SK-N-SH (cell line): ENCODE measurements around the gene KLHL8. TPM values are rescaled to one million over a fixed set of nuclear protein-coding genes. Genes with fewer than 3 reads are reported as not detected.

Source experiments
- CTCF ChIA-PET: fragments of 300-600, 350-600 bp; formaldehyde crosslinking; extraction: SDS; loops from one replicate; lab custom pipeline; 2021; lab: Yijun Ruan, JAX
- POLR2A ChIA-PET: fragments of 350-600 bp; sonication (Branson Sonifier 250); formaldehyde crosslinking; extraction: SDS; loops from one replicate; lab custom pipeline; 2020; ENCODE audit warnings: antibody characterized with exemption, inconsistent platforms; lab: Yijun Ruan, JAX
- DNase-seq: peaks from one replicate; pipeline ENCODE4 v3.0.0; 2012
- H2AFZ ChIP-seq: fragments of 200-600 bp; sonication (generic); 2 replicates; pipeline ENCODE4 v1.8.1; 2016; ENCODE audit warnings: antibody characterized with exemption, mild to moderate bottlenecking, low read depth
- H3F3A ChIP-seq: fragments of 200-600 bp; sonication (generic); replicated peaks from 2 replicates; pipeline ENCODE3; 2016; ENCODE audit warnings: antibody characterized with exemption, mild to moderate bottlenecking; ENCODE audit not compliant: insufficient read depth
- H3K27ac ChIP-seq, 2 experiments: fragments of 200-500 bp in 1 of 2; fragments of 200-600 bp in 1 of 2; sonication (Bioruptor generic) in 1 of 2; sonication (generic), shearing (Covaris generic) in 1 of 2; 2 replicates each; pipeline versions ENCODE4 v1.5.1 to v1.6.1; 2014 to 2016; ENCODE audit warnings: low read depth in 2 of 2, inconsistent platforms in 1 of 2, low read length in 1 of 2, mild to moderate bottlenecking in 1 of 2, mixed read lengths in 1 of 2
- H3K27me3 ChIP-seq: fragments of 200-600 bp; sonication (generic), shearing (Covaris generic); 2 replicates; pipeline ENCODE4 v1.6.1; 2016; ENCODE audit warnings: mixed run types; ENCODE audit not compliant: insufficient read depth
- H3K36me3 ChIP-seq, 2 experiments: fragments of 200-500 bp in 1 of 2; fragments of 200-600 bp in 1 of 2; sonication (Bioruptor generic) in 1 of 2; sonication (generic) in 1 of 2; replicated peaks in 1 of 2; 2 replicates each; pipeline versions ENCODE3 to v1.5.1; 2014 to 2016; ENCODE audit warnings: low read length in 1 of 2, mild to moderate bottlenecking in 1 of 2; ENCODE audit not compliant: insufficient read depth in 2 of 2, control insufficient read depth in 1 of 2
- H3K4me1 ChIP-seq, 2 experiments: fragments of 200-500 bp in 1 of 2; fragments of 200-600 bp in 1 of 2; sonication (Bioruptor generic) in 1 of 2; sonication (generic), shearing (Covaris generic) in 1 of 2; 2 replicates each; pipeline versions ENCODE4 v1.5.1 to v1.6.1; 2014 to 2016; ENCODE audit warnings: low read depth in 1 of 2, low read length in 1 of 2, mixed run types in 1 of 2; ENCODE audit not compliant: insufficient read depth in 2 of 2, control insufficient read depth in 1 of 2
- H3K4me2 ChIP-seq: fragments of 200-600 bp; sonication (generic), shearing (Covaris generic); 2 replicates; pipeline ENCODE4 v1.6.1; 2017; ENCODE audit warnings: mixed run types
- H3K4me3 ChIP-seq, 2 experiments: fragments of 200-500 bp in 1 of 2; fragments of 200-600 bp in 1 of 2; sonication (Bioruptor generic) in 1 of 2; sonication (generic), shearing (Covaris generic) in 1 of 2; 2 replicates each; pipeline versions ENCODE4 v1.5.1 to v1.8.1; 2014 to 2016; ENCODE audit warnings: low read depth in 2 of 2, inconsistent platforms in 1 of 2, low read length in 1 of 2, mild to moderate bottlenecking in 1 of 2, mixed read lengths in 1 of 2, moderate library complexity in 1 of 2
- H3K79me2 ChIP-seq: fragments of 200-600 bp; sonication (generic); 2 replicates; pipeline ENCODE4 v1.8.1; 2017; ENCODE audit warnings: mild to moderate bottlenecking; ENCODE audit not compliant: insufficient read depth
- H3K9ac ChIP-seq: fragments of 200-600 bp; sonication (generic); 2 replicates; pipeline ENCODE4 v1.6.1; 2017; ENCODE audit warnings: mixed run types
- H3K9me2 ChIP-seq: fragments of 200-600 bp; sonication (generic); 2 replicates; pipeline ENCODE4 v1.6.1; 2017; ENCODE audit warnings: mixed run types
- H3K9me3 ChIP-seq: fragments of 200-600 bp; sonication (generic); 2 replicates; pipeline ENCODE4 v1.6.1; 2017; ENCODE audit warnings: mixed run types, mild to moderate bottlenecking, moderate library complexity
- H4K20me1 ChIP-seq: fragments of 200-600 bp; sonication (generic); 2 replicates; pipeline ENCODE4 v1.6.1; 2017; ENCODE audit warnings: mild to moderate bottlenecking, mixed run types; ENCODE audit not compliant: insufficient read depth
- ELF1 ChIP-seq: IDR thresholded peaks from 2 replicates; pipeline ENCODE4 v1.4.0; 2012
- EP300 ChIP-seq, 2 experiments: IDR thresholded peaks; 2 replicates each; pipeline versions ENCODE4 v1.4.0 to v1.6.1; 2012; ENCODE audit warnings: borderline replicate concordance in 1 of 2, low read depth in 1 of 2, low read length in 1 of 2
- FOSL2 ChIP-seq: IDR thresholded peaks from 2 replicates; pipeline ENCODE4 v1.4.0; 2012; ENCODE audit warnings: low read depth, mild to moderate bottlenecking, moderate library complexity, borderline replicate concordance
- MEF2A ChIP-seq: IDR thresholded peaks from 2 replicates; pipeline ENCODE4 v1.4.0; 2012; ENCODE audit warnings: low read depth, borderline replicate concordance
- MXI1 ChIP-seq: IDR thresholded peaks from 2 replicates; pipeline ENCODE4 v1.6.1; 2012; ENCODE audit warnings: mild to moderate bottlenecking, low read depth, low read length, improper control_type of control experiment
- NFIC ChIP-seq: IDR thresholded peaks from 2 replicates; pipeline ENCODE4 v1.4.0; 2012; ENCODE audit warnings: borderline replicate concordance
- RAD21 ChIP-seq: IDR thresholded peaks from 2 replicates; pipeline ENCODE4 v1.6.1; 2012; ENCODE audit warnings: mild to moderate bottlenecking, low read length
- RCOR1 ChIP-seq: fragments of 150-350 bp; IDR thresholded peaks from 2 replicates; pipeline ENCODE4 v1.6.1; 2017; ENCODE audit warnings: antibody characterized with exemption, low read length
- TAF1 ChIP-seq: IDR thresholded peaks from 2 replicates; pipeline ENCODE4 v1.6.1; 2012; ENCODE audit warnings: low read depth, mild to moderate bottlenecking, low read length, moderate library complexity, borderline replicate concordance
- YY1 ChIP-seq: IDR thresholded peaks from 2 replicates; pipeline ENCODE4 v1.4.0; 2012; ENCODE audit warnings: low read depth, mild to moderate bottlenecking
- WGBS: methylation state at CpG from one replicate; pipeline ENCODE4 v1.1.6; 2017; ENCODE audit warnings: low lambda C conversion rate; 5-methylcytosine and 5-hydroxymethylcytosine counted together
- polyA plus RNA-seq, 3 experiments: library from polyadenylated mRNA; depleted of rRNA; stranded (reverse); fragments of >200 nt; gene quantifications; 2 replicates each; pipeline ENCODE4 v1.2.3, GENCODE V29; 2012
- TF ChIP-seq, protein P1 (sequence below): IDR thresholded peaks from 2 replicates; pipeline ENCODE4 v1.6.1; 2012; ENCODE audit warnings: mild to moderate bottlenecking, low read depth, low read length, moderate library complexity
- TF ChIP-seq, protein P2 (sequence below): fragments of 200-600 bp; sonication (generic); IDR thresholded peaks from 2 replicates; pipeline ENCODE4 v1.6.1; 2017; ENCODE audit warnings: antibody characterized with exemption, mild to moderate bottlenecking, moderate library complexity

Gene KLHL8
- polyA plus RNA-seq, 1 of the 3 experiments (the other 2 are of a cell fraction) = 2.4 TPM

DNA sequence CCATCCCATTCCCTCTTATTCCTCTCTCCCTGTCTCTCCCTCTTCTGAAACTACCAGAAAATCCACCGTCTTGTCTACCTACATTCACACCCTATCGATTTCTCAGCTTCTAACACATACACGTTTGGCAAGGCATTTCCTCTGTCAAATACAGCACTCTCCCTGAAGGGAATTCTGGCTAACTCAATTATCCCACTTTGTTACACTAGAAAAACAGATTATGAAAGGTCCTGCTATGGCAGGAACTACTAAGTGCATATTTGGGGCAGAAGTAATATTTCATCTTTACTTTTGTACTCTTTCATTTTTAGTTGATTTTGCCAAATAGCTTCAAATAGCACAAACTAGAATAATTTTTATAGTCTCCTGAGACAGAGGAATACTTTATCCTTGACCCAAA, 46.6 kb upstream of the KLHL8 start:
- ChIA-PET CTCF (no interaction called here), POLR2A (no interaction called here)
- H3K79me2 ChIP-seq = no peaks in the 10 kb centered on the region

DNA sequence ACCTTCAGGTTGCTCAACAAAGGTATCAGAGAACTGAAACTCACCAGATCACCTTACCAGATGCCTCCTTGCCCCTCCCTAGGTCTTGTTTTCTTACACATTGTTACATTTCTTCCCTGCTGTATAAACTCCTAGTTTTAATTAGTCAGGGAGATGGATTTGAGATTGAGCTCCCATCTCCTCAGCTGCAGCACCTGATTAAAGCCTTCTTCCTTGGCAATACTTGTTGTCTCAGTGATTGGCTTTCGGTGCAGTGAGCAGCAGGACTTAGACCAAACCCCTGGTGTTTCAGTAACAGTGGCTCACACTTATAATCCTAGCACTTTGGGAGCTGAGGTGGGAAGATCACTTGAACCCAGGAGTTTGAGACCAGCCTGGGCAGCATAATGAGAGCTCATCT, 42.5 kb upstream of the KLHL8 start:
- no peak overlapping the region for H2AFZ ChIP-seq
- no peak overlapping the region for H3K4me2 ChIP-seq
- no peaks in the 10 kb centered on the region for H3K36me3 ChIP-seq
- H3K27me3 ChIP-seq = no peaks in the 10 kb centered on the region
- H4K20me1 ChIP-seq = no peaks in the 10 kb centered on the region
- no peaks in the 10 kb centered on the region for H3F3A ChIP-seq
- H3K79me2 ChIP-seq = no peaks in the 10 kb centered on the region
- H3K9me3 ChIP-seq = no peaks in the 10 kb centered on the region
- TF ChIP-seq, protein P1, sequence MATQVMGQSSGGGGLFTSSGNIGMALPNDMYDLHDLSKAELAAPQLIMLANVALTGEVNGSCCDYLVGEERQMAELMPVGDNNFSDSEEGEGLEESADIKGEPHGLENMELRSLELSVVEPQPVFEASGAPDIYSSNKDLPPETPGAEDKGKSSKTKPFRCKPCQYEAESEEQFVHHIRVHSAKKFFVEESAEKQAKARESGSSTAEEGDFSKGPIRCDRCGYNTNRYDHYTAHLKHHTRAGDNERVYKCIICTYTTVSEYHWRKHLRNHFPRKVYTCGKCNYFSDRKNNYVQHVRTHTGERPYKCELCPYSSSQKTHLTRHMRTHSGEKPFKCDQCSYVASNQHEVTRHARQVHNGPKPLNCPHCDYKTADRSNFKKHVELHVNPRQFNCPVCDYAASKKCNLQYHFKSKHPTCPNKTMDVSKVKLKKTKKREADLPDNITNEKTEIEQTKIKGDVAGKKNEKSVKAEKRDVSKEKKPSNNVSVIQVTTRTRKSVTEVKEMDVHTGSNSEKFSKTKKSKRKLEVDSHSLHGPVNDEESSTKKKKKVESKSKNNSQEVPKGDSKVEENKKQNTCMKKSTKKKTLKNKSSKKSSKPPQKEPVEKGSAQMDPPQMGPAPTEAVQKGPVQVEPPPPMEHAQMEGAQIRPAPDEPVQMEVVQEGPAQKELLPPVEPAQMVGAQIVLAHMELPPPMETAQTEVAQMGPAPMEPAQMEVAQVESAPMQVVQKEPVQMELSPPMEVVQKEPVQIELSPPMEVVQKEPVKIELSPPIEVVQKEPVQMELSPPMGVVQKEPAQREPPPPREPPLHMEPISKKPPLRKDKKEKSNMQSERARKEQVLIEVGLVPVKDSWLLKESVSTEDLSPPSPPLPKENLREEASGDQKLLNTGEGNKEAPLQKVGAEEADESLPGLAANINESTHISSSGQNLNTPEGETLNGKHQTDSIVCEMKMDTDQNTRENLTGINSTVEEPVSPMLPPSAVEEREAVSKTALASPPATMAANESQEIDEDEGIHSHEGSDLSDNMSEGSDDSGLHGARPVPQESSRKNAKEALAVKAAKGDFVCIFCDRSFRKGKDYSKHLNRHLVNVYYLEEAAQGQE = no peak
- TF ChIP-seq YY1 (no peak), NFIC (no peak), RAD21 (no peak), EP300 (IDR thresholded peaks at IDR 0.05; ENCODE audit: borderline replicate concordance in 1 of 2, low read depth in 1 of 2, low read length in 1 of 2) (no peak), ELF1 (no peak), TAF1 (no peak), MXI1 (no peak), MEF2A (no peak), FOSL2 (no peak)
- CTCF ChIA-PET = interaction anchor here (0.8 to 1.6 kb wide), 3 partner anchors 13 to 204 kb away, joined by 3 to 7 read pairs (median 4); no protein-coding TSS in a partner anchor
- WGBS = 38% methylated on average over 1 of the region's 1 CpG
- H3K27ac ChIP-seq = no peak overlapping the region
- no peak overlapping the region for H3K4me3 ChIP-seq
- H3K4me1 ChIP-seq = no peaks in the 10 kb centered on the region
- H3K9me2 ChIP-seq = no peaks in the 10 kb centered on the region
- POLR2A ChIA-PET = no interaction called here
- H3K9ac ChIP-seq = no peak overlapping the region
- DNase-seq = no peak

More for the DNA sequence above, 46.6 kb upstream of the KLHL8 start:
- H3K27me3 ChIP-seq = no peaks in the 10 kb centered on the region
- no peak overlapping the region for H3K27ac ChIP-seq
- DNase-seq = peak; percentile 23
- no peaks in the 10 kb centered on the region for H3K9me3 ChIP-seq
- H3K4me3 ChIP-seq = no peak overlapping the region
- no peak overlapping the region for H3K9ac ChIP-seq
- H4K20me1 ChIP-seq = no peaks in the 10 kb centered on the region
- TF ChIP-seq RCOR1 (peak; percentile 58; the same call in 1 of the 2 replicates), YY1 (no peak)
- TF ChIP-seq, protein P2, sequence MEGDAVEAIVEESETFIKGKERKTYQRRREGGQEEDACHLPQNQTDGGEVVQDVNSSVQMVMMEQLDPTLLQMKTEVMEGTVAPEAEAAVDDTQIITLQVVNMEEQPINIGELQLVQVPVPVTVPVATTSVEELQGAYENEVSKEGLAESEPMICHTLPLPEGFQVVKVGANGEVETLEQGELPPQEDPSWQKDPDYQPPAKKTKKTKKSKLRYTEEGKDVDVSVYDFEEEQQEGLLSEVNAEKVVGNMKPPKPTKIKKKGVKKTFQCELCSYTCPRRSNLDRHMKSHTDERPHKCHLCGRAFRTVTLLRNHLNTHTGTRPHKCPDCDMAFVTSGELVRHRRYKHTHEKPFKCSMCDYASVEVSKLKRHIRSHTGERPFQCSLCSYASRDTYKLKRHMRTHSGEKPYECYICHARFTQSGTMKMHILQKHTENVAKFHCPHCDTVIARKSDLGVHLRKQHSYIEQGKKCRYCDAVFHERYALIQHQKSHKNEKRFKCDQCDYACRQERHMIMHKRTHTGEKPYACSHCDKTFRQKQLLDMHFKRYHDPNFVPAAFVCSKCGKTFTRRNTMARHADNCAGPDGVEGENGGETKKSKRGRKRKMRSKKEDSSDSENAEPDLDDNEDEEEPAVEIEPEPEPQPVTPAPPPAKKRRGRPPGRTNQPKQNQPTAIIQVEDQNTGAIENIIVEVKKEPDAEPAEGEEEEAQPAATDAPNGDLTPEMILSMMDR = no peak
- no peak overlapping the region for H2AFZ ChIP-seq
- no peaks in the 10 kb centered on the region for H3F3A ChIP-seq
- H3K4me2 ChIP-seq = no peak overlapping the region
- H3K36me3 ChIP-seq = no peaks in the 10 kb centered on the region
- H3K9me2 ChIP-seq = no peaks in the 10 kb centered on the region
- no peaks in the 10 kb centered on the region; a peak in 1 of 4 replicates for H3K4me1 ChIP-seq
- 18% methylated on average over 3 of the region's 3 CpGs for WGBS
